GM12878 (cell line): ENCODE measurements around the gene ADSS1. TPM values are rescaled to one million over a fixed set of nuclear protein-coding genes. Genes with fewer than 3 reads are reported as not detected.

ENCODE experiments used
- ATAC-seq: fragments of 200-7000 bp; cut with Tn5 transposase; 3 replicates; pipeline ENCODE4 v1.9.1; 2020; ENCODE audit warnings: mild to moderate bottlenecking, moderate library complexity
- BruUV-seq: library from RNA; stranded (reverse); fragments of 400-500 nt; replicated peaks from 2 replicates; lab custom pipeline; 2021; lab: Mats Ljungman, UMichigan
- CTCF ChIA-PET: fragments of 300-600 bp; sonication (Branson Sonifier 250); formaldehyde crosslinking; extraction: SDS; loops from one replicate; lab custom pipeline; 2021; ENCODE audit warnings: inconsistent platforms; lab: Yijun Ruan, JAX
- POLR2A ChIA-PET: fragments of 350-600 bp; formaldehyde crosslinking; extraction: SDS; loops from one replicate; lab custom pipeline; 2021; ENCODE audit warnings: inconsistent platforms; lab: Charles Lee
- RAD21 ChIA-PET: fragments of 300-600 bp; sonication (Branson Sonifier 250); formaldehyde crosslinking; loops from one replicate; lab custom pipeline; 2023; ENCODE audit warnings: antibody characterized with exemption; ENCODE audit not compliant: unreplicated experiment; lab: Charles Lee
- SMC1A ChIA-PET: fragments of 300-600 bp; sonication (Branson Sonifier 250); formaldehyde crosslinking; loops from one replicate; lab custom pipeline; 2023; ENCODE audit not compliant: unreplicated experiment, uncharacterized antibody; lab: Charles Lee
- DNase-seq: peaks from one replicate; pipeline ENCODE4 v3.0.0-alpha.2; 2011; ENCODE audit warnings: low read depth, low spot score
- FAIRE-seq: peaks from 3 replicates; lab custom pipeline; 2011; peaks lifted over from hg19 to GRCh38; lab: Jason Lieb, UNC
- H2AFZ ChIP-seq: 2 replicates; pipeline ENCODE4 v1.6.0; 2011; ENCODE audit warnings: low read depth, low read length, control low read depth; ENCODE audit not compliant: control insufficient read depth
- H3K27ac ChIP-seq: 2 replicates; pipeline ENCODE4 v1.5.1; 2011; ENCODE audit warnings: control low read depth; ENCODE audit not compliant: control insufficient read depth, insufficient read depth
- H3K27me3 ChIP-seq, 2 experiments: replicated peaks in 1 of 2; 2 replicates each; pipeline versions ENCODE4 v1.6.0 to v1.6.1; 2011; ENCODE audit warnings: low read length in 1 of 2; ENCODE audit not compliant: control insufficient read depth in 2 of 2, insufficient read depth in 2 of 2
- H3K36me3 ChIP-seq, 2 experiments: 2 replicates each; pipeline ENCODE4 v1.5.1; 2011; ENCODE audit warnings: low read length in 1 of 2; ENCODE audit not compliant: control insufficient read depth in 2 of 2, insufficient read depth in 2 of 2
- H3K4me1 ChIP-seq: 2 replicates; pipeline ENCODE4 v1.6.1; 2011; ENCODE audit warnings: mild to moderate bottlenecking, low read length, moderate library complexity, mixed read lengths; ENCODE audit not compliant: control insufficient read depth, insufficient read depth
- H3K4me2 ChIP-seq: 2 replicates; pipeline ENCODE4 v1.6.0; 2011; ENCODE audit warnings: control low read depth; ENCODE audit not compliant: control insufficient read depth, insufficient read depth
- H3K4me3 ChIP-seq: fragments of 200-600 bp; sonication (generic); 2 replicates; pipeline ENCODE4 v1.5.1; 2016
- H3K79me2 ChIP-seq: 2 replicates; pipeline ENCODE4 v1.6.0; 2011; ENCODE audit warnings: low read length; ENCODE audit not compliant: control insufficient read depth, insufficient read depth
- H3K9ac ChIP-seq: 2 replicates; pipeline ENCODE4 v1.8.0; 2011; ENCODE audit warnings: low read length, control low read depth, mixed read lengths; ENCODE audit not compliant: control insufficient read depth, insufficient read depth
- H3K9me3 ChIP-seq: replicated peaks from 3 replicates; pipeline ENCODE4 v1.5.1; 2011; ENCODE audit warnings: mild to moderate bottlenecking, low read length; ENCODE audit not compliant: control insufficient read depth, insufficient read depth
- H4K20me1 ChIP-seq: 2 replicates; pipeline ENCODE4 v1.6.0; 2011; ENCODE audit not compliant: control insufficient read depth, insufficient read depth
- EP300 ChIP-seq, 2 experiments: fragments of 150-350 bp in 1 of 2; IDR thresholded peaks; 2 replicates each; pipeline ENCODE4 v1.6.1; 2011 to 2012; ENCODE audit warnings: low read depth in 2 of 2, low read length in 2 of 2, borderline replicate concordance in 1 of 2, improper control_type of control experiment in 1 of 2, inconsistent platforms in 1 of 2; ENCODE audit not compliant: control insufficient read depth in 1 of 2
- ESRRA ChIP-seq: IDR thresholded peaks from 2 replicates; pipeline ENCODE4 v1.6.1; 2012; ENCODE audit warnings: mild to moderate bottlenecking, low read length, improper control_type of control experiment
- FOXK2 ChIP-seq: fragments of 450-650 bp; IDR thresholded peaks from 2 replicates; pipeline ENCODE4 v1.6.1; 2017; ENCODE audit warnings: mild to moderate bottlenecking, moderate library complexity
- HDAC2 ChIP-seq: fragments of 200-600 bp; sonication (generic); IDR thresholded peaks from 2 replicates; pipeline ENCODE4 v1.6.1; 2017
- JUNB ChIP-seq: IDR thresholded peaks from 2 replicates; pipeline ENCODE4 v1.6.1; 2016; ENCODE audit warnings: antibody characterized with exemption, mild to moderate bottlenecking
- JUND ChIP-seq: IDR thresholded peaks from 2 replicates; pipeline ENCODE4 v1.6.1; 2012; ENCODE audit warnings: low read depth, mild to moderate bottlenecking, low read length, improper control_type of control experiment, moderate library complexity
- MEF2B ChIP-seq: fragments of 450-650 bp; IDR thresholded peaks from 2 replicates; pipeline ENCODE4 v1.6.1; 2018; ENCODE audit warnings: mild to moderate bottlenecking, moderate library complexity; ENCODE audit not compliant: partially characterized antibody, poor library complexity, severe bottlenecking
- NR2C1 ChIP-seq: fragments of 450-650 bp; IDR thresholded peaks from 2 replicates; pipeline ENCODE4 v1.6.1; 2017; ENCODE audit warnings: antibody characterized with exemption, mild to moderate bottlenecking, moderate library complexity
- RAD51 ChIP-seq: fragments of 450-650 bp; IDR thresholded peaks from 2 replicates; pipeline ENCODE4 v1.6.1; 2016; ENCODE audit warnings: moderate library complexity, mild to moderate bottlenecking, inconsistent platforms
- RELA ChIP-seq: fragments of 450-650 bp; IDR thresholded peaks from 2 replicates; pipeline ENCODE4 v1.8.0; 2014; ENCODE audit warnings: borderline replicate concordance; ENCODE audit not compliant: partially characterized antibody
- SIX5 ChIP-seq: IDR thresholded peaks from 2 replicates; pipeline ENCODE4 v1.6.1; 2011; ENCODE audit warnings: mild to moderate bottlenecking, low read depth, low read length, moderate library complexity; ENCODE audit not compliant: severe bottlenecking
- SPI1 ChIP-seq: IDR thresholded peaks from 2 replicates; pipeline ENCODE4 v1.6.1; 2011; ENCODE audit warnings: low read depth, mild to moderate bottlenecking, low read length, moderate library complexity, borderline replicate concordance; ENCODE audit not compliant: insufficient read depth
- WRNIP1 ChIP-seq: IDR thresholded peaks from 2 replicates; pipeline ENCODE4 v1.6.1; 2011; ENCODE audit warnings: low read depth, low read length, improper control_type of control experiment, borderline replicate concordance
- ZBED1 ChIP-seq: IDR thresholded peaks from 2 replicates; pipeline ENCODE4 v1.6.1; 2016; ENCODE audit warnings: borderline replicate concordance
- WGBS: methylation state at CpG from one replicate; pipeline ENCODE4 v1.1.6; 2016; ENCODE audit warnings: low lambda C conversion rate; ENCODE audit not compliant: insufficient replicate concordance, insufficient coverage; ENCODE audit errors: missing lambda C conversion rate; 5-methylcytosine and 5-hydroxymethylcytosine counted together
- in situ Hi-C: fragments of 300-500 bp; cut with MboI; formaldehyde crosslinking; loops from 9 replicates; pipeline ENCODE4 v1.14.3; 2018; ENCODE audit warnings: mixed read lengths
- intact Hi-C: fragments of 100-400 bp; cut with micrococcal nuclease; formaldehyde crosslinking; loops from one replicate; pipeline ENCODE4 v1.14.2; 2022; ENCODE audit not compliant: unreplicated experiment
- polyA plus RNA-seq, 11 experiments: library from polyadenylated mRNA; depleted of rRNA in 4 of 11; unstranded in 6 of 11; stranded (reverse) in 5 of 11; fragments of >200 nt; fragmentation: Nextera tagmentation in 4 of 11; fragmentation: Illumina TruSeq in 1 of 11; extraction: Ambion mirVana in 4 of 11; extraction: Trizol in 1 of 11; gene quantifications; 1 replicate in 1 of 11; 2 replicates in 10 of 11; pipeline versions ENCODE4 v1.2.1 to v1.2.3, GENCODE V29; 2011 to 2016; ENCODE audit warnings: inconsistent platforms in 2 of 11, missing spikeins in 2 of 11, low read depth in 1 of 11
- total RNA-seq, 4 experiments: library from RNA; depleted of rRNA in 3 of 4; stranded (reverse); fragments of >200 nt in 3 of 4; fragmentation: Illumina TruSeq in 1 of 4; extraction: Trizol in 1 of 4; gene quantifications; 2 replicates each; pipeline versions ENCODE4 v1.2.1 to v1.2.3, GENCODE V29; 2013 to 2021
- TF ChIP-seq, protein P1 (sequence below): IDR thresholded peaks from 2 replicates; pipeline ENCODE4 v1.6.1; 2011; ENCODE audit warnings: borderline replicate concordance, low read depth, mild to moderate bottlenecking, moderate library complexity, mixed read lengths, low read length; ENCODE audit not compliant: insufficient read depth; ENCODE audit errors: extremely low read length
- TF ChIP-seq, protein P2 (sequence below): IDR thresholded peaks from 2 replicates; pipeline ENCODE4 v1.6.1; 2012; ENCODE audit warnings: low read depth, low read length, improper control_type of control experiment

ADSS1 gene
- total and polyA plus RNA-seq, 10 of the 15 experiments (the other 5 are each of a cell fraction or from before 2014, with no cell fraction given): 0.11 to 0.45 (median 0.28) TPM; not detected in 5

DNA sequence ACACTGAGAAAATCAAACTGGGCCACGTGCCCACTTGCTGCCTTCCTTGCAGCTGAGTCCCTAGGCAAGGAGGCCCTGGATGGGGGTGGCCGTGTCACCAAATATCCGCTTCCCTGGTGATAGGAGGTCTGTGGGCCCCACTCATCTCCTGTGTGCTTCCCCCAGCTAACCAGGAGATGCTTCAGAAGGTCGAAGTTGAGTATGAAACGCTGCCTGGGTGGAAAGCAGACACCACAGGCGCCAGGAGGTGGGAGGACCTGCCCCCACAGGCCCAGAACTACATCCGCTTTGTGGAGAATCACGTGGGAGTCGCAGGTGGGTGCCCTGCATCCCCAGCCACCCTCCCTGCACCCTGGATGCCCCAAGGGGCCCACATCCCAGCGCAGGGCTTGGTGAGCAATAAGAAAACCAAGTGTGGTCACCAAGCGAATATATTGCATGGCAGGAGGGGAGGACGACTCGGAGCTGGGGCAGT is 22.1 kb downstream of the ADSS1 start (continued):
- TF ChIP-seq, protein P1, sequence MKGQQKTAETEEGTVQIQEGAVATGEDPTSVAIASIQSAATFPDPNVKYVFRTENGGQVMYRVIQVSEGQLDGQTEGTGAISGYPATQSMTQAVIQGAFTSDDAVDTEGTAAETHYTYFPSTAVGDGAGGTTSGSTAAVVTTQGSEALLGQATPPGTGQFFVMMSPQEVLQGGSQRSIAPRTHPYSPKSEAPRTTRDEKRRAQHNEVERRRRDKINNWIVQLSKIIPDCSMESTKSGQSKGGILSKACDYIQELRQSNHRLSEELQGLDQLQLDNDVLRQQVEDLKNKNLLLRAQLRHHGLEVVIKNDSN: peak; percentile 9
- no peak for TF ChIP-seq JUND
- no peak for TF ChIP-seq WRNIP1

DNA sequence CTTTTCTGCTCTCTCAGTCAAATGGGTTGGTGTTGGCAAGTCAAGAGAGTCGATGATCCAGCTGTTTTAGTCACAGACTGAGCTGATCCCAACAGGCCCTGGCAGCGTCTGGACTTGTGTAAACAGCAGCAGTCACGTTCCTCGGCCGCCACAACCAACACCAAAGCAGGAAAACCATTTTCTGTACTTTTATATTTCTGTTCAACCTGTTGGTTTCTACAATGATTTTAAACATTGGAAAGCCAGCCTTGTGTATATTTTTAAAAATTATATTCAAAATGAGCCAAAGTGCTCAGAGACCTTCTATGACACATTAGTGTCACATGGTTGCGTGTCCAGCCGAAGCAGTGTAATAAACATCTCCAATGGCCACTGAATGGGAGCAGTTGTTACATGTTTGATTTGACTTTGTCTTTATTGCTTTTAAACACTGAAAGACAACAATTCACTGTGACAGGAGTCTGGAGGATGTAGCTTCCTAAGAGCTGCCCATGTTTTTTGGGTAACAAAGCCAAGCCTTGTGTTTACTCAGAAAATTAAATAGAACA is 23.0 kb downstream of the ADSS1 start:
- Histone ChIP-seq H3K79me2 (no peaks in the 10 kb centered on the region), H4K20me1 (no peaks in the 10 kb centered on the region), H3K4me2 (no peak overlapping the region), H3K36me3 (no peaks in the 10 kb centered on the region), H2AFZ (no peak overlapping the region), H3K4me1 (peaks cover 12% of the 10 kb centered on the region), H3K9ac (no peak overlapping the region), H3K27me3 (no peaks in the 10 kb centered on the region), H3K4me3 (no peak overlapping the region), H3K27ac (no peak overlapping the region), H3K9me3 (no peaks in the 10 kb centered on the region; the same call in 2 of the 3 replicates)
- SMC1A ChIA-PET: no interaction called here
- RAD21 ChIA-PET: no interaction called here
- WGBS: 72% methylated on average over 7 of the region's 7 CpGs
- TF ChIP-seq, protein P2, sequence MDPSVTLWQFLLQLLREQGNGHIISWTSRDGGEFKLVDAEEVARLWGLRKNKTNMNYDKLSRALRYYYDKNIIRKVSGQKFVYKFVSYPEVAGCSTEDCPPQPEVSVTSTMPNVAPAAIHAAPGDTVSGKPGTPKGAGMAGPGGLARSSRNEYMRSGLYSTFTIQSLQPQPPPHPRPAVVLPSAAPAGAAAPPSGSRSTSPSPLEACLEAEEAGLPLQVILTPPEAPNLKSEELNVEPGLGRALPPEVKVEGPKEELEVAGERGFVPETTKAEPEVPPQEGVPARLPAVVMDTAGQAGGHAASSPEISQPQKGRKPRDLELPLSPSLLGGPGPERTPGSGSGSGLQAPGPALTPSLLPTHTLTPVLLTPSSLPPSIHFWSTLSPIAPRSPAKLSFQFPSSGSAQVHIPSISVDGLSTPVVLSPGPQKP: no peak
- no peak for TF ChIP-seq SPI1
- TF ChIP-seq NR2C1: no peak
- no peak for TF ChIP-seq MEF2B
- TF ChIP-seq ESRRA: no peak
- no peak for TF ChIP-seq EP300 (IDR thresholded peaks at IDR 0.05; ENCODE audit: borderline replicate concordance in 1 of 2, control insufficient read depth in 1 of 2, low read depth in 2 of 2, low read length in 2 of 2)
- TF ChIP-seq RAD51: no peak
- TF ChIP-seq ZBED1: no peak
- no peak for TF ChIP-seq FOXK2
- no peak for TF ChIP-seq JUNB
- no peak for TF ChIP-seq SIX5
- no peak for TF ChIP-seq HDAC2
- no peak for TF ChIP-seq RELA
- POLR2A ChIA-PET: no interaction called here
- DNase-seq (no peak), ATAC-seq (no peak), FAIRE-seq (no peak)
- intact Hi-C loops (no loop called here), in situ Hi-C loops (no loop called here)
- no TSS peak for BruUV-seq
- CTCF ChIA-PET: no interaction called here
